Keratinocyte (primary cell): ENCODE results near the gene PIWIL1. TPM values are rescaled to one million over a fixed set of nuclear protein-coding genes. Genes with fewer than 3 reads are reported as not detected.

Experiments
- DNase-seq: peaks from one replicate; pipeline ENCODE4 v3.0.0-alpha.2; 2011; ENCODE audit warnings: low read depth, missing footprints, low spot score
- FAIRE-seq: peaks from 2 replicates; lab custom pipeline; 2011; peaks lifted over from hg19 to GRCh38; lab: Jason Lieb, UNC
- H2AFZ ChIP-seq: 2 replicates; pipeline ENCODE4 v1.6.0; 2012; ENCODE audit warnings: low read length, control low read depth, inconsistent platforms; ENCODE audit not compliant: control insufficient read depth
- H3K27ac ChIP-seq: 2 replicates; pipeline ENCODE4 v1.5.1; 2011; ENCODE audit warnings: low read length; ENCODE audit not compliant: control insufficient read depth, insufficient read depth
- H3K27me3 ChIP-seq: 3 replicates; pipeline ENCODE4 v1.6.0; 2011; ENCODE audit warnings: low read length; ENCODE audit not compliant: control insufficient read depth, insufficient read depth; ENCODE audit errors: extremely low read depth
- H3K36me3 ChIP-seq, 2 experiments: 2 replicates in 1 of 2; 3 replicates in 1 of 2; pipeline ENCODE4 v1.5.1; 2011; ENCODE audit warnings: low read length in 2 of 2, mild to moderate bottlenecking in 1 of 2; ENCODE audit not compliant: control insufficient read depth in 2 of 2, insufficient read depth in 2 of 2; ENCODE audit errors: extremely low read depth in 1 of 2
- H3K4me1 ChIP-seq: 3 replicates; pipeline ENCODE4 v1.5.1; 2011; ENCODE audit warnings: low read length; ENCODE audit not compliant: control insufficient read depth, insufficient read depth; ENCODE audit errors: extremely low read depth
- H3K4me2 ChIP-seq: 3 replicates; pipeline ENCODE4 v1.6.0; 2011; ENCODE audit warnings: low read depth, low read length; ENCODE audit not compliant: control insufficient read depth, insufficient read depth; ENCODE audit errors: extremely low read depth
- H3K4me3 ChIP-seq, 3 experiments: fragments of 200-600 bp in 1 of 3; sonication (generic) in 1 of 3; 2 replicates in 2 of 3; 3 replicates in 1 of 3; pipeline ENCODE4 v1.5.1; 2011 to 2016; ENCODE audit warnings: low read length in 3 of 3, mild to moderate bottlenecking in 3 of 3, control low read depth in 2 of 3, inconsistent platforms in 1 of 3, low read depth in 1 of 3, mixed read lengths in 1 of 3, mixed run types in 1 of 3, moderate library complexity in 1 of 3; ENCODE audit not compliant: control insufficient read depth in 2 of 3, insufficient read depth in 2 of 3; ENCODE audit errors: extremely low read depth in 1 of 3
- H3K79me2 ChIP-seq: 2 replicates; pipeline ENCODE4 v1.6.0; 2012; ENCODE audit warnings: low read length; ENCODE audit not compliant: control insufficient read depth, insufficient read depth
- H3K9ac ChIP-seq: 3 replicates; pipeline ENCODE4 v1.6.0; 2011; ENCODE audit warnings: low read length; ENCODE audit not compliant: control insufficient read depth, insufficient read depth; ENCODE audit errors: extremely low read depth
- H3K9me1 ChIP-seq: 3 replicates; pipeline ENCODE4 v1.6.0; 2011; ENCODE audit warnings: low read length; ENCODE audit not compliant: control insufficient read depth, insufficient read depth; ENCODE audit errors: extremely low read depth
- H3K9me3 ChIP-seq: 2 replicates; pipeline ENCODE4 v1.5.1; 2012; ENCODE audit warnings: low read depth, low read length; ENCODE audit not compliant: control insufficient read depth
- H4K20me1 ChIP-seq: 3 replicates; pipeline ENCODE4 v1.6.0; 2011; ENCODE audit warnings: low read length; ENCODE audit not compliant: control insufficient read depth, insufficient read depth; ENCODE audit errors: extremely low read depth
- CTCF ChIP-seq, 3 experiments: IDR thresholded peaks in 1 of 3; conservative IDR thresholded peaks in 1 of 3; optimal IDR thresholded peaks in 1 of 3; 2 replicates in 2 of 3; 3 replicates in 1 of 3; pipeline versions ENCODE3 to v1.5.1; 2011; ENCODE audit warnings: low read length in 3 of 3, mild to moderate bottlenecking in 3 of 3, moderate library complexity in 2 of 3, control low read depth in 1 of 3, inconsistent platforms in 1 of 3; ENCODE audit not compliant: insufficient read depth in 2 of 3; ENCODE audit errors: extremely low read depth in 1 of 3
- EZH2 ChIP-seq: IDR thresholded peaks from one replicate; pipeline ENCODE4 v1.6.1; 2012; ENCODE audit warnings: inconsistent platforms, mild to moderate bottlenecking, low read length, moderate library complexity
- dilution Hi-C: fragments of 300-500 bp; cut with MboI; formaldehyde crosslinking; loops from one replicate; pipeline ENCODE4 v1.7.0; 2020; ENCODE audit warnings: low sequenced_read_pairs; ENCODE audit not compliant: extremely low pct_ligation_motif_present
- polyA plus RNA-seq, 5 experiments: library from polyadenylated mRNA; depleted of rRNA in 3 of 5; stranded (reverse) in 3 of 5; stranded (forward) in 1 of 5; unstranded in 1 of 5; fragments of >200 nt; gene quantifications; 1 replicate in 1 of 5; 2 replicates in 3 of 5; 3 replicates in 1 of 5; pipeline versions ENCODE4 v1.2.1 to v1.2.3, GENCODE V29; 2011 to 2012; ENCODE audit warnings: missing spikeins in 2 of 5, low read depth in 1 of 5, low replicate concordance in 1 of 5

PIWIL1 gene
- polyA plus RNA-seq, 1 donor (not counting 4 experiments of a cell fraction or from before 2014, with no cell fraction given), result 0.13 TPM

GRCh38 chr12:130339951-130340350 lies 2.3 kb downstream of the PIWIL1 start:
- no peak overlapping the region for H3K27ac ChIP-seq
- TF ChIP-seq EZH2, result no peak
- TF ChIP-seq CTCF (optimal IDR thresholded peaks at IDR 0.05 in 1 of 3, IDR thresholded peaks at IDR 0.05 in 1 of 3, conservative IDR thresholded peaks at IDR 0.05 in 1 of 3; ENCODE audit: extremely low read depth in 1 of 3, insufficient read depth in 2 of 3, low read length in 3 of 3), result no peak
- no peak overlapping the region for H3K9ac ChIP-seq
- FAIRE-seq, result peak; percentile 96
- peak; percentile 59 for DNase-seq
- H3K4me2 ChIP-seq, result peak overlapping the region; percentile 87
- H2AFZ ChIP-seq, result peak overlapping the region; percentile 29
- peaks cover 6% of the 10 kb centered on the region for H3K9me3 ChIP-seq
- H3K27me3 ChIP-seq, result peaks cover 4% of the 10 kb centered on the region
- H3K4me3 ChIP-seq, result peak overlapping the region in 1 of 3 experiments; percentile 41
- no peaks in the 10 kb centered on the region for H3K79me2 ChIP-seq
- H3K4me1 ChIP-seq, result peaks cover 15% of the 10 kb centered on the region
- no peaks in the 10 kb centered on the region for H3K36me3 ChIP-seq
- H3K9me1 ChIP-seq, result no peaks in the 10 kb centered on the region
- no peaks in the 10 kb centered on the region for H4K20me1 ChIP-seq
- dilution Hi-C loops, result loop anchor here (25.0 kb wide), 1 partner anchor 303 kb away; no protein-coding TSS in a partner anchor

- Histone ChIP-seq H4K20me1 (no peaks in the 10 kb centered on the region), H3K9ac (no peak overlapping the region), H3K79me2 (no peaks in the 10 kb centered on the region), H3K9me1 (no peaks in the 10 kb centered on the region), H3K4me2 (no peak overlapping the region), H3K9me3 (peaks cover 6% of the 10 kb centered on the region), H3K27ac (no peak overlapping the region), H3K36me3 (no peaks in the 10 kb centered on the region), H3K4me3 (no peak overlapping the region), H2AFZ (no peak overlapping the region), H3K4me1 (peaks cover 12% of the 10 kb centered on the region), H3K27me3 (peaks cover 4% of the 10 kb centered on the region)
- no peak for TF ChIP-seq CTCF (optimal IDR thresholded peaks at IDR 0.05 in 1 of 3, IDR thresholded peaks at IDR 0.05 in 1 of 3, conservative IDR thresholded peaks at IDR 0.05 in 1 of 3; ENCODE audit: extremely low read depth in 1 of 3, insufficient read depth in 2 of 3, low read length in 3 of 3)
- TF ChIP-seq EZH2, result no peak
- dilution Hi-C loops, result loop anchor here (25.0 kb wide), 1 partner anchor 305 kb away; no protein-coding TSS in a partner anchor
- DNase-seq (no peak), FAIRE-seq (no peak)
These were observed 4.8 kb downstream of the PIWIL1 start for GRCh38 chr12:130342442-130342841.
